ENCODE results near the gene MID1.
"Not testable (repeated sequence)": the region's sequence is repeated elsewhere in the genome, so short reads cannot be mapped to it uniquely, and the experiment has no call there.

Gene MID1

DNA sequence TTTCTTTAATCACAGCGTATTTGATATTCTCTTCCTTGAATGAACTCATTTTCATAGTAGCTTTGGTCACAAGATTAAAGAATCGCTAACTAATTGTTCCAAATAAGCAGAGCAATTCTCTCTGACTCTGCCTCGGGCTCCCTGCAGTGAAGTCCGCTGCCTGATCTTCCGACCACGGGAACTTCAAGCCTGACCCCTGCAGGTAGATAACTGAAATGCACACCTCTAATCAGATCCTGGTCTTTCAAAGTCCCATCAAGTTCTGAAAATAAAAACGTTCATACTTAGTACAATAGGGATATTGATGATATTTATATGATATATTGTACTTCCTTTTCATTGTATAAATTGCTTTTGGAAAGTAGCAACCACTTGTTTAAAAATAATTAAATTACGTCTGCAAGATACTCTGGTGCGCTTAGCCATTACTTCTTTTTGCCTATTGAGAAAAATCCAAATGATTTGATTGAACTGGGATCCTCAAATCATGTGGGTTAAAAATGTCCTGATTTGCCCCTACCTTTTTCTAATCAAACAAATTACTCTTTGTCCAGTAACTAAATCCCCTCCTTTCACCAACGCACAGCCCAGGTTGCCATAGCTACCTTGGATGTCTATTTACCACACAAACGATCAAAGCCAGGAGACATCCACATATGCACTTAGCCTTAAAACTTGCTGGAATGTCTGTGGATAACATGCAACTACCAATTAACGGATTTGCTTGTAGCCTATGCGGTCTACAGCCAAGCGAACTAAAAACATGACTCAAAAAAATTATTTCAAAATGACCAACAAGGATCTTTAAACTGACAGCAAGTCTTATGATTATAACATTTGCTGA, 4.2 kb downstream of the MID1 start:
- DNase-seq = peak; percentile 36 to 81 (median 48)

DNA sequence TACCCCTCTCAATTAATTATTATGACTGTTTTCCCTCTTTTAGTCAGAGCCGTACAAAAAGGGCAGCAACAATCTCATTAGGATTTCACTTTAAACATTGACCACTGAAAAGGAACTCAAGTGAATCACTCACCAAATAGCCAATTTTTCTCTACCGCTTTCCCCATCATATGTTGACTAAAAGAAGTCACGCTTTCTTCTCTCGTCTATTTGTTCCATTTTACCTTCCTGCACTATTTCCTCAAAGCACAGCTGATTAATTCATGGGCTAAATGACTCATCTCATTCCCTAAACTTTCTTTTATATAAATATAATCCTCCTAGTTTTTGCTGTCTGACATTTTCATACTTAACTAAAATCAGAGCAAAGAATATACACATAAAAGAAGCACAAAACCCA, 8.2 kb downstream of the MID1 start:
- DNase-seq = no peak

DNA sequence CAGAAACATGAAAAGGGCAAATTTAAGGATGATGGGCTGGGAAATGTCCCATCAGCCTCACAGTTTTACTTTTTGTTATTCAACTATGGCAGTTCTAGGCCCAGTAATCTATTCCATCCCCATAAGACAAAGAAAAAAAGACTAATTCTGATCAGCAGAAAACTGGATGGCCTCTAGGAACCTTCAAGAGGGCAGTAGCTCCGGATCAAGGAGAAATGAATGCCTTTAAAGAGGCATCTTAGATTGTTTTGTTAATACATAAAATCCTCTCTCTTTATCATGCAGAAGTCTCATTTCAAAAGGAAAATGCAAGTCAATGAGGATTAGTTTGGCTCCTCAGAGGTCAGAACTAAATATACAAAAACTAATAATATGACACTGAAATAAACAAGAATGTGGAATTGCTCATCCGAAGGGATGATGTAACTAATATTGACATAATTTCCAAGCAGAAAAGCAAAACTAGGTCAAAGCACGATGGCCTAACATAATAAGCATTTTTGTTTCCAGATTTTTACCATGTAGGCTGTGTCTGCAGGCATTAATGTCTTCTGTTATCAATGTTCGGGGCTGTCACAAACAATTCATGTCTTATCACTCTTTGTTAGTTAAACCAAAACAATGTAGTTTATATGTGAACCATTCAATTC, 8.8 kb downstream of the MID1 start:
- DNase-seq = no peak

DNA sequence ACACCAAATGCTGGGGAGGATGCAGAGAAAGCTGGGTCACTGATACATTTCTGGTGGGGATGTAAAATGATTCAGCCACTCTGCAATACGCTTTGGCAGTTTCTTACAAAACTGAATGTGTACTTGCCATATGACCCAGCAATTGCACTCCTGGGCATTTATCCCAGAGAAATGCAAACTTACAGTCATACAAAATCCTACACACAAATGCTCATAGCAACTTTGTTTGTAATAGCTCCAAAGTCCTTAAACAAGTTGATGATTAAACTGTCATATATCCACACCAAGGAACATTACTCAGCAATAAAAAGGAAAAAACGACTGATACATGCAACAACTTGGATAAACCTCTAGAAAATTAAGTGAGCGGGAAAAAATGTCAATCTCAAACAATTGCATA, 12.3 kb downstream of the MID1 start:
- no peak for DNase-seq

DNA sequence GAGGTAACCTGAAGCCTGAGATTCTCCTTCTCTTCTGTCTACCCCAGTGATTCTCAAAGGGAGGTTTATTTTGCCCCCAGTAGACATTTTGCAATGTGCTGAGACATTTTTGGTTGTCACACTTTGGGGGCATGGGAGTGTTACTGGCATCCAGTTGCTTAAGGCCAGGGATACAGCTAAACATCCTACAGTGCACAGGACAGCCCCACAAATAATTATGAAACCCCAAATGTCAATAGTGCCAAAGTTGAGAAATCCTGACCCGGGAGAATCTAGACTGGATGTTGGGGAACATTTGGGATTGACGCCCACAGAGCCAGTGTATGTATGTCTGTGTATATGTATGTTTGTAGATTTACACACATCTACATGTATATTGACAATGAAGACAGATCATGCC, 13.2 kb downstream of the MID1 start:
- no peak for DNase-seq

DNA sequence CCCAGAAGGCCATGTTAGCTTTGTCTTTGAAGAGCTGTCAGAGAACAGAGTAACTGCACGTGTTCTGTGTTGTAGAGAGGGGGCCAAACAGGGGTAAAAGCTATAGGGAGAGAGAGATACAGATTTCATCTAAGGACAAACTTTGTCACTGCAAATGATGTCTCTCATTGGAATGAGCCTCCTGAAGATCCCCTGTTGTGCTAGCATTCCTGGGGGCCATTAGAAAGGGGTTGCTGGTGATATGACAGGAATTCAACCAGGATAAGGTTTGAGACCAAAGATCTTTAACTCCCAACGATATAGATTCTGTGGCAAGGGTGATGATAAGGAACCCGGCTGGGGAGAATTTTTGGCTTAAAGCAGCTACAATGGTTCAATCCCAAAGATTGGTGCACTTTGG, 16.8 kb downstream of the MID1 start:
- no peak for DNase-seq

DNA sequence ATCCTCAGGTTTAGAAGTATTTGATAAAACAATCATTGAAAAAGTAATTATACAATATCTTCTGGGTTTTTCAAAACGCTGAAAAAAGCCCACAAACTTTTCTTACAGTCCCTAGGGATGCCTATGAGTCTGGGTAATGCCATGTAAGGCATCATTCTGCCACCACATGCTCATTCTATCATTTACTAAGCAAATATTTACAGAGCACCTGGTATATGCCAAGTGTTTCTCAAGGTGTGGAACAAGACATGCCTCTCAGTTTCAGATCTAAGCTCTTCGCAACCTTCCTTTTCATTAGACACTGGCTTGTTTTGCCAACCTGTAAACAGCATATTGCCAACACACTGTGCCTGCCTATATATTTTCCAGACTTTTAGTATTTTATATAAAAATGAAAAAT, 17.7 kb downstream of the MID1 start:
- no peak for DNase-seq

DNA sequence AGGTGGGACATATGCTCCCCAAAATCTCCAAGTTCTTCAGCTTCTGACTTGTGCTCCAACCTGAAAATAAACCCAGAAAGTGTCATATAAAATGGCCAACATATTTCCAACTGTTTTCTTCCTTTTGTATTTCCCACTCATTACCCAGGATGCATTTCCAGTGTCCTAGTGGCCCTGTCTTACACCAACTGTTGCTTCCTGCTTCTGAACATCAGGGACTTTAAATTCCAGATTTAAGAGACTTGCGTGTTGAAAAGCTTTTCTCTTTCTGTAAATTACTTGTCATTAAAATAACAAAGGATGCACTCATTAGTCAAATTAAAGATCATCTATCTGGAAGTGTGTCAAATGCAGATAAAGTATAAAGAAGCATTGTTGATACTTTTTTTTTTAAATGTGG, 19.9 kb downstream of the MID1 start:
- no peak for DNase-seq

DNA sequence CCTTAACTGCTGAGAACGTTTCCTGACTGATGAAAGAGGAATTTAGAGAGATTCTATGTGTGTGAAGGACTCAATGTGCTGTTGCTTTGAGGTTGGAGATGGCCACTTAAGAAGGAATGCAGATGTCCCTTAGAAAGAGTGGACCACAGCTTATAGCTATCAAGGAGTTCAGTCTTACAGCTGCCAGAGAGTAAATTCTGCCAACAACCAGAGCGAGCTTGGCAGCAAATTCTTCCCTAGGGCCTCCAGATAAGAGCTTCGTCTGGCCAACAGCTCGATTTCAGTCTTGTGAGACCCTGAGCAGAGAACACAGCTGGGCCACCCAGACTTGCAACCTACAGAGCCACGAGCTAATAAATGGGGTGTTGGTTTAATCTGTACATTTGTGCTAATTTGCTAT, 21.8 kb downstream of the MID1 start:
- no peak for DNase-seq

DNA sequence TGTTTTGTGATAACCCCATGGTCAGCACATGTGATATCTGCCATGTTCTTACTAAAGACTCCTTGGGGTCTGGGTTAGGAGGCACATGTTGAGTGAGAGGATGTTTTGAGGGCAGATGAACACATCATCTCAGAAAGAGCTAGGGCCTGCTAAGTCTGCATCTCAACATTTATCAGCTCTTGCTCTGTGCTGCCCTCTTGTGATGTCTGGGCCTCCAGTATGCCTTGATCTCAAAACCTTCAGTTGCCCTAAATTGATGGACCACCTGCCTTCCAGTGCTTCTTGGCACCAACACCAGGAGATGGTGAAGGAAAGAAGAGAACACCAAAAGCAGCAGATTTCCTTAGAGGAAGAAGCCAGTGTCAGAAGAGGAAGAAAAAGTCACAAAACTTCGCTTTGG, 22.5 kb downstream of the MID1 start:
- peak in 2 of 3 experiments; percentile 23 to 57 for DNase-seq

DNA sequence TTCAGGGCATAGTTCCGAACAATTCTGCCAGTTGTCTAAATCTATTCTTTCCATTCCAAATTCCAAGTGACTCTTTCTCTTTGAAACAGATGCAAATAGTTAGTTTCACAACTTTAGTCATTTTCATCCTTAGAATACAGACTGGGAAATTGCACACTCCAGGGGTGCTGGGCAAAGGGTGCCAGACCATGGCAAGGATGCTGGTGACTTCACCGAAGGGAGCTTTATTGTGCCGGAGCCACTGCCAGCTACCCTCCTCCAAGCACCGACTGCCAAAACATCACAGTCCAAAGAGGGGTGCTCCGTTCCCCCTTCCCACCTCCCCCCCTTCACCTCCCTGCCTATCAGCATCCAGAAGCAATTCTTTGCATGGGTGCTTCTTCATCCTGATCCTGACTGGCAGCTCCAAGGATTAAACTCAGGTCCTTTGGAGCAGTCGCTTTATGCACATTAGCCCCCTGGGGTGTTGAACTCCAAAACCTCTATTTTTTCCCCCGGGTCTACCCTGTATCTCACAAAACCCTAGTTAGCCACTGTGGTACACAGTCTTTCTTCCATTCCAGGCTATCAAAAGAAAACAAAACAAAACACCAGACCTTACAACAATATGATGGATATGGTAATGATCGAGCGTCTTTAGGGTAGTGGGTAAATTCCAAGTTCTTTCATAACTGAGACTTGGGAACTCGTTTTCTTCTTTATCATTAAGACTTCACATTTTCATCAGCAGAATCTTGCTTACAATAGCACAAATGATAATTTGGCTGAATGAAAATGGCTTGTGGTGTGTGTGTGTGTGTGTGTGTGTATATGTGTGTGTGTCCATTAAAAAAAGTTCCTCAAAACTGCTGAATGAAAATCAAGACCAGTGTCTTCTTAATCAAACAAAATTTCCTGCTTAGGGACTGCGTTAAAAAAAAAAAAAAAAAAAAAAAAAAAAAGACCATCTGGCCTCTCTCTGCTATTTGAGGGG, 28.7 kb downstream of the MID1 start:
- DNase-seq = no peak

DNA sequence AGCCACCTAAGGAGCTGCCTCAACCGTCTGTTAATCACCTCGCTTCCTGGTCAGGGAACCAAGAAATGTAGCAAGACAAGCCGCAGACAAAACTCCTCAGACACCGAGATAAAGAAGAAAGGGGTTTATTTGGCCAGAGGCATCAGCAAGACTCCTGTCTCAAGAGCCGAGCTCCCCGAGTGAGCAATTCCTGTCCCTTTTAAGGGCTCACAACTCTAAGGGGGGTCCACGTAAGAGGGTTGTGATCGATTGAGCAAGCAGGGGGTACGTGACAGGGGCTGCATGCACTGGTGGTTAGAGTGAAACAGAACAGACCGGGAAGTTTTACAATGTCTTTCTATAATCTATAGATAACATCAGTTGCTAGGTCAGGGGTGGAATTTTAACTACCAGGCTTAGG, 30.6 kb downstream of the MID1 start:
- not testable (repeated sequence) for DNase-seq

DNA sequence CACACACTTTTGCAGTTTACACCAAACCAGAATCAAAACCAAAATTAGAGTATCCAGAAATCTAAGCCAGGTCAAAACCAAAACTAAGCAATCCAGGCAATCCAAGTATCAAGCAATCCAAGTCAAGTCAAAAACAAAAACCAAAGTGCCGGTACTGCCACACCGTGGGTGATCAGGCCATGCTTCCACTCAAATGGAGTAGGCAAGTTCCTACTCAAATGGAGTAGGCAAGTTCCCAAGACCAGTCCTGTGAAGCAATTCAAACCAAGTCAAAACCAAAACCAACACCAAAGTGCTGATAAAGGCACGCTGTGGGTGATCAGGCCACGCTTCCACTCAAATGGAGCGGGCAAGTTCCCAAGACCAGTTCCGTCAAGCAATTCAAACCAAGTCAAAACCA, 31.3 kb downstream of the MID1 start:
- DNase-seq = no peak

DNA sequence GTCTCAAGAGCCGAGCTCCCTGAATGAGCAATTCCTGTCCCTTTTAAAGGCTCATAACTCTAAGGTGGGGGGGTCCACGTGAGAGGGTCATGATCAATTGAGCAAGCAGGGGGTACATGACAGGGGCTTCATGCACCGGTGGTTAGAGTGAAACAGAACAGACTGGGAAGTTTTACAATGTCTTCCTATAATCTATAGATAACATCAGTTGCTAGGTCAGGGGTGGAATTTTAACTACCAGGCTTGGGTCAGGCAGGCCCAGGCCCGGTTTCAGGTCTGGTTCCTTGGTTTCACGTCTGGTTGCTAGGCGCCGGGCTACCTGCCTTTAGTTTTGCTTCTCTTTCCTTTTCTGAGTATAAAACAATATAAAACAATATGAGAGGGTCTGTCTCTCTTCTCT, 35.5 kb downstream of the MID1 start:
- not testable (repeated sequence) for DNase-seq

DNA sequence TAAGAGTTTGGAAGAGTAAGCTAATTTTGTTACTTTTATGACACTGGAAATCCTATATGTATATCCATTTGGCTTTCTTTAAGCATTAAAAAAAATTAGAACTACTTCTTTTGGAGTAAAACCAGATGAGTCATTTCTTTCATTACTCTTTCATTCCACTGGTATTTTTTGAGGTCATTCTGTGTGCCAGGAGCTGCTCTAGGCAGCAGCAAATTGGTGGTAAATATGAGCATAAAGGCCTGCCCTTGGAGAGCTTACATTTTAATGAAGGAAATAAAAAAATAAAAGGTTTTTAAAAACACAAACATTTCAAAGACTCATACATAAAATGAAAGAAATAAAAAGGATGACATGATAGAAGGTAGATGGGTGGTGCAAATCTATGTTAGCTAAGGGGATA, 37.4 kb downstream of the MID1 start:
- no peak for DNase-seq

DNA sequence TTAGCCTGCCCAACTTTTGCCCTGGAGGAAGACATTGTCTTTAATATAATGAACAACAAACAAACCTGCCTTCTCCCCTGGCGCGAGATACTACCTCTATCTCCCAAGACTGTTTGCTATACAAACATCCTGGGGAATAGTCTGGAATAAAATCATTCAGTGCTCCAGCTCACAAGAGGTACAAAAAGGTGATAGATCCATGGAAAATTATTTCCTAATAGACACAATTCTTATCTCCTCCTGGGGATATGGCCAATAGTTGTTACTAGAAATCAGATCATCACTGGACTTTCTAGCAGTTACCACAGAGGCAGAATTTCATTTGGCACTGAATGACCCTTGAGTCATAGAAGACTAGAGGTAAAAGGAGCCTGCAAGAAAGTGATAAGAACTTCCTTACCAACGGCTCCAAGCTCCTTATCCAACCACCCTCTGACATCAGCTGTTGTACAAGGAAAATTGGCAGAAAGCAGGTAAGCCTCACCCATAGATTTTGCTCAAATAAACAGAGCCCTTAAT, 38.1 kb downstream of the MID1 start:
- DNase-seq = no peak

DNA sequence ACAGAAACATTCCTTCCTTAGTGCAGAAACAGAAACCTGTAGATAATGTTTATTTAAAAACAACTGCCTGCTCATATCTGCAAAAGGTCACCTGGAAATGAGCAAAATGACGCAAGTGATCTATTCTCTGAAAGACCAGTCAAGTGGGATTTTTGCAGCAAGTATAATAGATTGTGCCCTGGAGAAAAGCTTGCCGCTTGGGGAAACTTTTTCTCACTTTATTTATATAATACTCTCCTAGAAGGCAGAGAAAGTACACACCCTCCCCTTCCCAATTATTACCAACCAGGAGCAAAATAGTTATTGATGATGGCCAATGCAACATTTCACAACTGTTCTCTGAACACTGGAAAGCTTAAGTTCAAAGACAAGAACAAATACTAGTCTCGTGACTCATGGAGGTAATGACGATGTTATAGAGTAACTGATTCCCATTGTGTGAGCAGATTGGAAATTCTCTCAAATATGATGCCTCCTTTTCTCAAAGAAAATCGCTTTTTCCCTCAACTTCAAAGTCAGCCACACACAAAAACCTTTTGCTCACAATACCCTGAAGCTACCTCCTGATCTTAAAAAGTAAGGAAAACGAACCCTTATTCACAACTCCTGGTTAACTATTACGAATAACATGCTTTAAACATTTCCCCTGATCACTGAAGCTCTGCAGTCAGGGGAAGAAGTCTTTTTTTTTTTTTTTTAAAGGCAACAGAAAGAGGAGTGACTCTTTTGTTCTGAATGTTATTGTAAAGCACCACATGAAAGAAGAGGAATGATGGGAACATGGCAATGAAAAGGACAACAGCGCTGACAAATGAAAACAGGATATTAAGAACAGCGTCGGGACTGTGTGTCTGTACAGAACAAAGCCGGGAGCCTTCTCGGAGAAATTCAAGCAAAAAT, 41.0 kb downstream of the MID1 start:
- DNase-seq = peak in 1 of 3 experiments; percentile 43

DNA sequence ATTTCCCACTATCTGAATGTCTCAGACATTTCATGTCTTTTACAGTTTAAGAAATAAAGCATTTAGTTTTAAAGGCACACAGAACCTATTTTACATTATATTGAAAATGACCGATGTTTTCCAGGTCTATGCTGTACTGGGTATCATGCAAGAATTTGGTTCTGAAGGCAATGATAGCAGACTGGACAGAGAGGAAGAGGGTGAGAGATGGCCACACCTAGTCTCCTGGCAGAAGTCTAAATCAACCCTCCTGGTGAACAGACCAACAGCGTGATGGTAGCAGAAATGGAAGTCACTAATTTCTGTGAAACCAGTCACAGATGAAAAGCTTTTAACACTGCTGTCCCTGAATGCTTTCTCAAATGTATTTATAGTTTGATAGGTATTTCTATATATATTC, 41.9 kb downstream of the MID1 start:
- no peak for DNase-seq

DNA sequence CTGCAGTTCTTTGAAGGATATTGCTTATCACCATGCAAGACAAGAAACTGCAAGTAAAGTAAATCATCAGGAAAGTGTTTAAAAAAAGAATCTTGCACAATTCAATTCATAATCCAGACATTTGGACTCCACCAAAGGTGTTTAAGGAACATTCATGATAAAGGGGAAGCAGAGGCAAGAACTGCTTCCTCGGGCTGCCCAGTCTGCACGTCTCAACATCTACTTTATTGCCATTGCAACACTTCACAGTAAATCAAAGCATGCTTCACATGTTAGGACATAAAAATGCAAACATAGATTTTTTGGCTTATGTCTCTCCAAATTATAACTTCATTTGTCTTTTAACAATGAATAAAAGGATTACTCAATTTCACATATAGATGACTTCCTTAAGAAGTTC, 42.5 kb downstream of the MID1 start:
- DNase-seq = no peak

DNA sequence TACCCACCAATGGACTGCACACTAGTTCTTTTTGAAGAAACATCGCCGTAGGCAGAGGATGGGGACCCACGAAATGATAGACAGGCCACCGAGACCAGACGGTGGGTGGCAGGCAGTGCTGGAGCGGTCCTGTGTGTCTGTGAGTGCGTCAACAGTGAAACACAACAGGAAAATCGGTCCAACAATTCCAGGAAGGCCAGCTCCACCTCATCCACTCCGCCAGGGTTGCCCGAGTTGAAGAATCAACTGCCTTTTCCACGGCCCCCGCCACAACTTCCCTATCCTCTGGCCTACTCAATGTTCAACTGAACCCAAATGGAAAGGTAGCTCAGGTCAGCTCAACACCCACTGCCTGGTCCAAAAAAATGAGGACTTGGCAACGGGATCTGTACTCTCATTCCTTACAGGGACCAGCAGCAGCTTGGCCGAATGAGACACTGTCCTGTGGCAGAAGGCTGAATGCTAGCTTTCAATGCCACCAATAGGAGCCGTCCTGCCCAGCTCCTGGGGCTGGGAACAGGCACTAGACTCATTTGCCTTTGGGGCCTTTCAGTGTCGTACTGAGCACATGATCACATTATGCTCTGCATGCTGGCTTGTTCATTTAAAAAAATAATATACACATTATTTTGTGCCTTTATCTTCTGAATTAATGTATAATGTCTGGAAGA, 43.5 kb downstream of the MID1 start:
- DNase-seq = no peak

DNA sequence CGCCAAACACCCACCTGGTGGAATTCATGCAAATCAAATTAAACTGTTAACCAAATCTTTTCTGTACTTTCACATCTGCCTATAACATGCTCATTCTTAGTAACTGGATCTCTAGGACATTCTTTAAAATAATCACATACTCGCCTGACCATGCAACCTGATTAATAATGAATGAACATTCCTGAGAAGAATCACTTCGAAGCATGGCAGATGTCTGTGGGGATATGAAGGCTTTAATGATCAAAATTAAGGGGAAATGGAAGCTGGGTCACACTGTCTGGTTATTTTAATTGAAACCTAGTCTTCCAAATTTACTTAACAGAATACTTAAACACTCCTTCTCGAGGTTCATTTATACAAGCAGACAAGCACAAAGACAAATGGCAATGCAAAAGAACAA, 44.2 kb downstream of the MID1 start:
- no peak for DNase-seq

DNA sequence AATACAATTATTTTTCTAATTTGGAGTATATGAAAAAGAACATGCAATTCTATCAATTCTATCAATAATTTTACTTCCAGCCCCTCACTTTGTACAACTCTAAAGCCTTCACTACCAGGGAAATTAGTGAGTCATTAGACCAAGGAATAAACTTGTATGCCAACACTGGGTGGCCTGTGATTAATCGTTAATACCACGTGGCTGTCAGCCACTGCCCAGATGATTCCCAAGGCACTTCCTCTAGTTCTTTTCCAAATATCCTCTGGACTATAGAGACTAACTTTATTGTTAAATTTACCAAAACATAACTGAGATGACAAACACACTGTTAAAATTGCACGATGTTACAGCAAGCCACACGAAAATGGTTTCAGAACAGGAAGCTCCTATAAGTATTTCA, 45.7 kb downstream of the MID1 start:
- DNase-seq = no peak

Data from NCI-H1417 (cell line).